Dendritic cell treated with granulocyte-macrophage colony-stimulating factor and Interleukin-4, amounts not matched to agents 40 ng/mL and 50 ng/mL, for 4 days (primary cell): Measurements from ENCODE around the gene SQSTM1.

ENCODE experiments used
- H3K27ac Mint-ChIP-seq: one replicate; pipeline ENCODE4 v1.8.0; 2022; ENCODE audit warnings: mild to moderate bottlenecking, mixed read lengths
- H3K27me3 Mint-ChIP-seq: one replicate; pipeline ENCODE4 v1.8.0; 2022; ENCODE audit warnings: mild to moderate bottlenecking, mixed read lengths
- H3K36me3 Mint-ChIP-seq: one replicate; pipeline ENCODE4 v1.8.0; 2022; ENCODE audit warnings: low read depth, mixed read lengths
- H3K4me1 Mint-ChIP-seq: one replicate; pipeline ENCODE4 v1.8.0; 2022; ENCODE audit warnings: low read depth, mixed read lengths
- H3K4me3 Mint-ChIP-seq: one replicate; pipeline ENCODE4 v1.8.0; 2022; ENCODE audit warnings: mild to moderate bottlenecking, moderate library complexity, mixed read lengths
- H3K9me3 Mint-ChIP-seq: one replicate; pipeline ENCODE4 v1.8.0; 2022; ENCODE audit warnings: mixed read lengths
- intact Hi-C: fragments of 100-400 bp; cut with micrococcal nuclease; formaldehyde crosslinking; loops from one replicate; pipeline ENCODE4 v1.15.0; 2022

SQSTM1 gene

DNA sequence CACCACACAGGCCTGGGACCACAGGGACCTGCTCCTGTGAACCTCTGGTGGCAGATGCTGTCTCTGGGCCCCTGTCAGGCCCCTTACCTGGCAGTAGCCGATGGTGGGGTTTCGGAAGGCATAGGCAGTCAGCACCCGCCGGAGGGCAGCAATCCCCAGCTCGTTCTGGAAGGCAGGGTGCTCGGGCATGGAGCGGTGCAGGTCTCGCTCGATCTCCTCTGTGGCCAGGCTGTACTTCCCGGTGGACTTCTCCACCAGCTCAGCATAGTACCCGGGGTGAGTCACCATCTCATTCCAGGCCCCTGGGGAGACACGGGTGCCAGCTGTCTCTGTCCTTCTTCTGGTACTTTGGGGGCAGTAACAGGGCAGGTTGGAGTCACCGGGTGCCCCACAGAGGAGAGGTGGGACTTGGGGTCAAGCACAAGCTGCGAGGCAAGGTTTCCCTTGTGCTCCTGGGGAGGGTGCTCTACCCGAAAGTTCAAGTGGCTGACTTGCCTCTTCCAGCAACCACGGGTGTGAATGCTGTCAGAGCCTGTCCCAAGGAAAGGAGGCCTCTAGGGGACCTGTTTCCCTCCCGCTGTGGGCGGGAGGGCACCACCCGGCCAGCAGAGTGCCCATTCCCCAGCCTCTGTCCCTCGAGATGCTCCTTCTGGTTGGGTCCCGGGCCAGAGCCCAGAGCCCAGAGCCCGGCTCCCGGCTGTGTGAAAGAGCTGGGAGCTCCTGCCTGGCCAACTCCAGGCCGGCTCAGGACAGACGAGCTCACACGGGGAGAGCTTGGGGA, 57.7 kb downstream of the SQSTM1 start:
- Mint-ChIP-seq H3K9me3 (peaks cover 5% of the 10 kb centered on the region), H3K27ac (no peak overlapping the region), H3K4me1 (peaks cover 15% of the 10 kb centered on the region), H3K27me3 (no peaks in the 10 kb centered on the region), H3K4me3 (no peak overlapping the region), H3K36me3 (peaks cover 99% of the 10 kb centered on the region)
- intact Hi-C loops: no loop called here

DNA sequence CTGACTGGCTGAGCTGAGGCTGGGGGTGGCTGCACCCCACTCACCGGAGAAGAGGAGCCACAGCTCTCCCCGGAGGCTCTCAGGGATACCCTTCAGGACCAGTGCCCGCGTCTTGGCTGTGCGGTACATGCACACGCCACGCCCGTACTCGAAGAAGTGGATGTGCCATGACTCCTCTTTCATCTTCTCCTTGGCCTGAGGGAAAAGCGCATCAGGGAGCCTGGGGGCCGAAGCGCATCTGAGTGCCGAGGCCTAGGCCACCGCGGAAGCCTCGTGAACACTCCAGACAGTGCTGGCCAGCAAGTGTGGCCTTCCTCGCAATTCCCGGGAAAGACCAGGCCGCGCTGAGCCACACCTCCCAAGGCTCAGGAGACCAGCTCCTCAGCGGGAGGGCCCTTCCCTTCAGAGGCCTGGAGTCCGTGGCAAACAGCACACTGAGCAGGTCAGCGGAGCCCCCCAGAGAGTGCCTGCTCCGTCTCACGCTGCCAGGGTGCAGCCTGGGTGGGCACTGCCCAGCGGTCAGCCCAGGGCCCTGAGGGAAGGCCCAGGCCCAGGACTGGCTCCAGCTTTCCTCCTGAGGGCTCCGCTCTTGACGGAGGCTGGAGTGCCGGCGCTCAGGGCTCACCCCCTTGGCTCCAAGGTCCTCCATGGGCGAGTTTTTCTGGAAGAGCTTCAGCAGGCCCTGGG, 58.4 kb downstream of the SQSTM1 start:
- peaks cover 99% of the 10 kb centered on the region for H3K36me3 Mint-ChIP-seq
- no peak overlapping the region for H3K27ac Mint-ChIP-seq
- peaks cover 15% of the 10 kb centered on the region for H3K4me1 Mint-ChIP-seq
- intact Hi-C loops: no loop called here
- H3K27me3 Mint-ChIP-seq: no peaks in the 10 kb centered on the region
- H3K9me3 Mint-ChIP-seq: peaks cover 13% of the 10 kb centered on the region
- H3K4me3 Mint-ChIP-seq: no peak overlapping the region

GRCh38 chr5:179879690-179880010, 58.9 kb downstream of the SQSTM1 start:
- Mint-ChIP-seq H3K27ac (no peak overlapping the region), H3K9me3 (peaks cover 18% of the 10 kb centered on the region), H3K4me3 (no peak overlapping the region), H3K4me1 (peaks cover 15% of the 10 kb centered on the region), H3K27me3 (no peaks in the 10 kb centered on the region), H3K36me3 (peaks cover 99% of the 10 kb centered on the region)
- intact Hi-C loops: no loop called here

GRCh38 chr5:179880066-179880650, 59.5 kb downstream of the SQSTM1 start:
- Mint-ChIP-seq H3K36me3 (peaks cover 99% of the 10 kb centered on the region), H3K27ac (no peak overlapping the region), H3K4me3 (no peak overlapping the region), H3K4me1 (peaks cover 15% of the 10 kb centered on the region), H3K9me3 (peaks cover 23% of the 10 kb centered on the region), H3K27me3 (no peaks in the 10 kb centered on the region)
- intact Hi-C loops: no loop called here

- no peaks in the 10 kb centered on the region for H3K27me3 Mint-ChIP-seq
- peaks cover 15% of the 10 kb centered on the region for H3K4me1 Mint-ChIP-seq
- H3K9me3 Mint-ChIP-seq: peaks cover 32% of the 10 kb centered on the region
- H3K27ac Mint-ChIP-seq: no peak overlapping the region
- intact Hi-C loops: no loop called here
- H3K4me3 Mint-ChIP-seq: no peak overlapping the region
- H3K36me3 Mint-ChIP-seq: peaks cover 99% of the 10 kb centered on the region
Observed at GRCh38 chr5:179880848-179881590, 60.3 kb downstream of the SQSTM1 start.

GRCh38 chr5:179882338-179882737, 61.6 kb downstream of the SQSTM1 start:
- Mint-ChIP-seq H3K9me3 (peaks cover 39% of the 10 kb centered on the region), H3K4me1 (peaks cover 6% of the 10 kb centered on the region), H3K36me3 (peaks cover 100% of the 10 kb centered on the region), H3K27ac (no peak overlapping the region), H3K27me3 (no peaks in the 10 kb centered on the region), H3K4me3 (no peak overlapping the region)
- intact Hi-C loops: no loop called here

GRCh38 chr5:179883163-179883562, 62.5 kb downstream of the SQSTM1 start:
- H3K36me3 Mint-ChIP-seq: peaks cover 100% of the 10 kb centered on the region
- H3K4me3 Mint-ChIP-seq: no peak overlapping the region
- intact Hi-C loops: no loop called here
- no peak overlapping the region for H3K27ac Mint-ChIP-seq
- peaks cover 39% of the 10 kb centered on the region for H3K9me3 Mint-ChIP-seq
- H3K27me3 Mint-ChIP-seq: no peaks in the 10 kb centered on the region
- no peaks in the 10 kb centered on the region for H3K4me1 Mint-ChIP-seq

DNA sequence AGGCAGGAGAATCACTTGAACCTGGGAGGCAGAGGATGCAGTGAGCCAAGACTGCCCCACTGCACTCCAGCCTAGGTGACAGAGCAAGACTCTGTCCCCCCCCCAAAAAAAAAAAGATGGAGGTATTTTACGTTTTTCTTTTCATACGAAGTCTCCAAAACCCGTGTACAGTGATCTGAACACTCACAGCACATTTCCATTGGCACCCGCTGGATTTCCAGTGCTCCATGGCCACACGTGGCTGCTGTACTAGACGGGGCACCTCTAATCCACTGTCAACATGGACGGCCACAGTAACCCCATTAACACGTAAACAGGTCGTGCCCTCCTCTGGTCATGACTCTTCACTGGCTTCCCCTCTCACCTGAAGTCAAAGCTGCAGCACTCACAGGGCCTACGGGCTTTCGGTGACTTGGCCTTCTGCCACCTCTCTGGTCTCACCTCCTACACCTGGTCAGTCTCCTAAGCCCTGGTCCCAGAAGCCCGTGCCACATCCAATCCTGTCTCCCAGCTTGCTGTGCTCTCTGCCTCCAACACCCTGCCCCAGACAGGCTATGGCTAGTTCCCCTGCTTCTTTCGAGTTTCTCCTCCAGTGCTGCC, 64.9 kb downstream of the SQSTM1 start:
- no peaks in the 10 kb centered on the region for H3K4me1 Mint-ChIP-seq
- intact Hi-C loops: no loop called here
- H3K36me3 Mint-ChIP-seq: peaks cover 100% of the 10 kb centered on the region
- H3K9me3 Mint-ChIP-seq: peaks cover 39% of the 10 kb centered on the region
- H3K4me3 Mint-ChIP-seq: no peak overlapping the region
- no peak overlapping the region for H3K27ac Mint-ChIP-seq
- no peaks in the 10 kb centered on the region for H3K27me3 Mint-ChIP-seq

GRCh38 chr5:179886190-179886911, 65.6 kb downstream of the SQSTM1 start:
- intact Hi-C loops: no loop called here
- Mint-ChIP-seq H3K9me3 (peaks cover 39% of the 10 kb centered on the region), H3K27ac (no peak overlapping the region), H3K27me3 (no peaks in the 10 kb centered on the region), H3K36me3 (peaks cover 100% of the 10 kb centered on the region), H3K4me1 (no peaks in the 10 kb centered on the region), H3K4me3 (no peak overlapping the region)

- Mint-ChIP-seq H3K4me3 (no peak overlapping the region), H3K36me3 (peaks cover 100% of the 10 kb centered on the region), H3K4me1 (no peaks in the 10 kb centered on the region), H3K9me3 (peaks cover 39% of the 10 kb centered on the region), H3K27me3 (no peaks in the 10 kb centered on the region), H3K27ac (no peak overlapping the region)
- intact Hi-C loops: no loop called here
Observed at GRCh38 chr5:179887095-179887494, 66.4 kb downstream of the SQSTM1 start.
